HL-60 (cell line): ENCODE results near the gene ANKH.
"Not testable (repeated sequence)": the region's sequence is repeated elsewhere in the genome, so short reads cannot be mapped to it uniquely, and the experiment has no call there.

Source experiments
- DNase-seq, 2 experiments: peaks; one replicate each; pipeline ENCODE4 v3.0.0-alpha.2; 2010 to 2020; ENCODE audit warnings: low read depth in 1 of 2, low spot score in 1 of 2
- H3K27ac ChIP-seq: fragments of 250-450 bp; sonication (Bioruptor Pico); replicated peaks from 2 replicates; pipeline ENCODE4 v1.5.1; 2020; ENCODE audit warnings: mild to moderate bottlenecking, moderate library complexity
- H3K27me3 ChIP-seq: fragments of 250-450 bp; sonication (Bioruptor Pico); 2 replicates; pipeline ENCODE4 v1.5.1; 2021; ENCODE audit warnings: mild to moderate bottlenecking, moderate library complexity; ENCODE audit not compliant: insufficient read depth, poor library complexity, severe bottlenecking
- H3K4me3 ChIP-seq: replicated peaks from 2 replicates; pipeline ENCODE4 v1.5.1; 2011; ENCODE audit warnings: mild to moderate bottlenecking, control low read depth, low read length; ENCODE audit not compliant: insufficient read depth
- GABPA ChIP-seq: IDR thresholded peaks from 2 replicates; pipeline ENCODE4 v1.6.1; 2012; ENCODE audit warnings: low read depth
- POLR2AphosphoS5 ChIP-seq: IDR thresholded peaks from 2 replicates; pipeline ENCODE4 v1.6.1; 2012; ENCODE audit warnings: low read depth
- SPI1 ChIP-seq: IDR thresholded peaks from 2 replicates; pipeline ENCODE4 v1.6.1; 2012; ENCODE audit warnings: low read depth, mild to moderate bottlenecking, borderline replicate concordance
- TF ChIP-seq, protein P1 (sequence below): IDR thresholded peaks from one replicate; pipeline ENCODE4 v1.5.1; 2011; ENCODE audit warnings: low read length, control low read depth, inconsistent platforms; ENCODE audit not compliant: insufficient read depth
- TF ChIP-seq, protein P2 (sequence below): IDR thresholded peaks from 2 replicates; pipeline ENCODE4 v1.6.1; 2012; ENCODE audit warnings: low read depth; ENCODE audit not compliant: insufficient replicate concordance

ANKH gene

DNA sequence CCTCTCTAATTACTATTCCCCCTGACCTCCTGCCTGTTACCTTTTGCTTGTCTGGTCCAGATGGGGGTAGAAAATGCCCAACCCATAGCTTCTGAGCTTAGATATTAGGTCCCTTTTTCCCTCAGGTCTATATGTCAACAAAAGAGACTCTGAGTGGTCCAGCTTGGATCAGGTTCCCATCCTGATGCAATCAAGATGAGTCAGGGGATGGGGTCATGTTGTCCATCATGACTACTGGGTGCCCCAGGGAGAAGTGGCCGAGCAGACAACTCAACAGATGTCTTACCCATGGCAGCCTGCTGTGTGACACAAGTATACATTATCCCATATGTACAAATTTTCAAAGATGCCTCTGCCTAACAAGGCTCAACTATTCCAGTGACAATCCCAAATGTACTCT lies 9.1 kb upstream of the ANKH start:
- DNase-seq, result no peak
- TF ChIP-seq, protein P1, sequence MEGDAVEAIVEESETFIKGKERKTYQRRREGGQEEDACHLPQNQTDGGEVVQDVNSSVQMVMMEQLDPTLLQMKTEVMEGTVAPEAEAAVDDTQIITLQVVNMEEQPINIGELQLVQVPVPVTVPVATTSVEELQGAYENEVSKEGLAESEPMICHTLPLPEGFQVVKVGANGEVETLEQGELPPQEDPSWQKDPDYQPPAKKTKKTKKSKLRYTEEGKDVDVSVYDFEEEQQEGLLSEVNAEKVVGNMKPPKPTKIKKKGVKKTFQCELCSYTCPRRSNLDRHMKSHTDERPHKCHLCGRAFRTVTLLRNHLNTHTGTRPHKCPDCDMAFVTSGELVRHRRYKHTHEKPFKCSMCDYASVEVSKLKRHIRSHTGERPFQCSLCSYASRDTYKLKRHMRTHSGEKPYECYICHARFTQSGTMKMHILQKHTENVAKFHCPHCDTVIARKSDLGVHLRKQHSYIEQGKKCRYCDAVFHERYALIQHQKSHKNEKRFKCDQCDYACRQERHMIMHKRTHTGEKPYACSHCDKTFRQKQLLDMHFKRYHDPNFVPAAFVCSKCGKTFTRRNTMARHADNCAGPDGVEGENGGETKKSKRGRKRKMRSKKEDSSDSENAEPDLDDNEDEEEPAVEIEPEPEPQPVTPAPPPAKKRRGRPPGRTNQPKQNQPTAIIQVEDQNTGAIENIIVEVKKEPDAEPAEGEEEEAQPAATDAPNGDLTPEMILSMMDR, result no peak
- TF ChIP-seq, protein P2, sequence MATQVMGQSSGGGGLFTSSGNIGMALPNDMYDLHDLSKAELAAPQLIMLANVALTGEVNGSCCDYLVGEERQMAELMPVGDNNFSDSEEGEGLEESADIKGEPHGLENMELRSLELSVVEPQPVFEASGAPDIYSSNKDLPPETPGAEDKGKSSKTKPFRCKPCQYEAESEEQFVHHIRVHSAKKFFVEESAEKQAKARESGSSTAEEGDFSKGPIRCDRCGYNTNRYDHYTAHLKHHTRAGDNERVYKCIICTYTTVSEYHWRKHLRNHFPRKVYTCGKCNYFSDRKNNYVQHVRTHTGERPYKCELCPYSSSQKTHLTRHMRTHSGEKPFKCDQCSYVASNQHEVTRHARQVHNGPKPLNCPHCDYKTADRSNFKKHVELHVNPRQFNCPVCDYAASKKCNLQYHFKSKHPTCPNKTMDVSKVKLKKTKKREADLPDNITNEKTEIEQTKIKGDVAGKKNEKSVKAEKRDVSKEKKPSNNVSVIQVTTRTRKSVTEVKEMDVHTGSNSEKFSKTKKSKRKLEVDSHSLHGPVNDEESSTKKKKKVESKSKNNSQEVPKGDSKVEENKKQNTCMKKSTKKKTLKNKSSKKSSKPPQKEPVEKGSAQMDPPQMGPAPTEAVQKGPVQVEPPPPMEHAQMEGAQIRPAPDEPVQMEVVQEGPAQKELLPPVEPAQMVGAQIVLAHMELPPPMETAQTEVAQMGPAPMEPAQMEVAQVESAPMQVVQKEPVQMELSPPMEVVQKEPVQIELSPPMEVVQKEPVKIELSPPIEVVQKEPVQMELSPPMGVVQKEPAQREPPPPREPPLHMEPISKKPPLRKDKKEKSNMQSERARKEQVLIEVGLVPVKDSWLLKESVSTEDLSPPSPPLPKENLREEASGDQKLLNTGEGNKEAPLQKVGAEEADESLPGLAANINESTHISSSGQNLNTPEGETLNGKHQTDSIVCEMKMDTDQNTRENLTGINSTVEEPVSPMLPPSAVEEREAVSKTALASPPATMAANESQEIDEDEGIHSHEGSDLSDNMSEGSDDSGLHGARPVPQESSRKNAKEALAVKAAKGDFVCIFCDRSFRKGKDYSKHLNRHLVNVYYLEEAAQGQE, result no peak
- no peak for TF ChIP-seq SPI1
- TF ChIP-seq POLR2AphosphoS5, result no peak
- TF ChIP-seq GABPA, result no peak
- Histone ChIP-seq H3K4me3 (no peak overlapping the region), H3K27ac (no peak overlapping the region), H3K27me3 (peaks cover 7% of the 10 kb centered on the region)

DNA sequence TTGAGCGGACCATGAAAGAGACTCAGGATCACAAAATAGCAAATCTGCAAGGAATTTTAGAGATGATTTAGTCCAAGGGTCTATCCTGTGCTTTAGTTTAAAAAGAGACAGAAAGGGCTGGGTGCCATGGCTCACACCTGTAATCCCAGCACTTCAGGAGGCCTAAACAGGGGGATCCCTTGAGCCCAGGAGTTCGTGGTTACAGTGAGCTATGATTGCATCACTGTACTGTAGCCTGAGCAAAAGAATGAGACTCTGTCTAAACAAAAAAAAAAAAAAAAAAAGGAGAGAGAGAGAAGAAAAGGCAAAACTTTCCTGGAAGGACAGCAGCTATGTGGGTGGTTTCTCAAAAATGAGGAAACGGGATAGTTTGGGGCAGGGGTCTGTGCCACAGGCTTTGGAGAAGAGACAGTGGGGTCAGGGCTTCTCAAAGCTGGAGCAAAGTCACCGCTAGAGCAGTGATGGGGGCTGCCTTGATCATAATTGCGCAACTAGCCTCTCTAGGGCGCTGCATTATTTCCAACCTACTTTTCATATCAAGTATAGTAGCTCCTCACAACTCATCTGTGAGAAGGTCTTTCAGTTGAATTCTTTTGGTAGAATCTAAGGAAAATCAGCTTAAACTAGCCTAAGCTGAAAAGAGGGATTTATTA lies 8.5 kb upstream of the ANKH start:
- Histone ChIP-seq H3K27ac (no peak overlapping the region), H3K4me3 (no peak overlapping the region), H3K27me3 (peaks cover 7% of the 10 kb centered on the region)
- DNase-seq, result no peak
- TF ChIP-seq, protein P2, result no peak
- TF ChIP-seq GABPA (no peak), POLR2AphosphoS5 (no peak), SPI1 (no peak)
- TF ChIP-seq, protein P1, result no peak

DNA sequence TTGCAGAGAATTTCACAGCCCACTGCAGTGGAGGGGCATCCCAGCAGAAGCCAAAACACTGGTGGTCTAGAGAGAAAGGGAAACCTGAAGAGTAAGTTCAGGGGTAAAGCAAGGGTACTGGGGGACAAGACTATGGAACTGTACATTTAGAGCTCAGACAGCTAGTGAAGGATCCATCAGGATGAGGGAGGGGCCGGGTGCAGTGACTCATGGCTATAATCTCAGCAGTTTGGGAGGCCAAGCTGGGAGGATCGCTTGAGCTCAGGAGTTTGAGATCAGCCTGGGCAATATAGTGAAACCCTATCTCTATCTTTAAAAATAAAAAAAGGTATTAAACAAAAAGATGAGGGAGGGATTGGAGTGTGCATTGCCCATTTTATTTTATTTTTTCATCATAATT lies 7.8 kb upstream of the ANKH start:
- no peak for TF ChIP-seq POLR2AphosphoS5
- no peak overlapping the region for H3K4me3 ChIP-seq
- DNase-seq, result no peak
- no peak overlapping the region for H3K27ac ChIP-seq
- H3K27me3 ChIP-seq, result peaks cover 7% of the 10 kb centered on the region

DNA sequence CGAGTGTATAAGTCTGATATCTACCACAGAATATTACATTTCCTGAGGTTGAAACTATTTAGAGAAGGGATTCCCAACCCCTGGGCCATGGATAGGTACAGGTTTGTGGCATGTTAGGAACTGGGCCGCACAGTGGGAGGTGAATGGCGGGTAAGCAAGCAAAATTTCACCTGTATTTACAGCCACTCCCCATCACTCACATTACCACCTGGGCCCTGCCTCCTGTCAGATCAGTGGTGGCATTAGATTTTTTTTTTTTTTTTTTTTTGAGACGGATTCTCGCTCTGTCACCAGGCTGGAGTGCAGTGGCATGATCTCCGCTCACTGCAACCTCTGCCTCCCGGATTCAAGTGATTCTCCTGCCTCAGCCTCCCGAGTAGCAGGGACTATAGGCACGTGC lies 6.6 kb upstream of the ANKH start:
- H3K27ac ChIP-seq, H3K4me3 ChIP-seq, DNase-seq, H3K27me3 ChIP-seq: not testable (repeated sequence)

DNA sequence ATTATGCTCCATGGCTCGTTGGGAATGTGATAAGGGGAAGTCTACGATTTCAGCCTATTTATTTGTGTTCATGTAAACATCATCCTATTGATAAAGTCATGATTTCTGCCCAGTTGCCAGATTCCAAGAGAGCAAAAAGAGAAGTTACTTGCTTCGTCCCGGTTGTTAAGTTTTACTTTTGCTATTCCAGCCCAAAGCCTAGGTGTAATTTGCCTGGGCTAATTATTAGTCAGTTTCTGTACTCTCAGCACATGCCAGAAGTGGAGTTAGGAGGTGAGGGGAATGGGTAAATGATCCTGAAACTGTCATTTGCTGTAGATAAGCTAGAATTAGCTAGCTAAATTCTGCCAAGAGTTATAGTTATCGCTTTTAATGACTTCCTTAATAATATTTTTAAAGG lies 4.5 kb upstream of the ANKH start:
- no peak overlapping the region for H3K4me3 ChIP-seq
- no peak overlapping the region for H3K27ac ChIP-seq
- DNase-seq, result no peak
- peaks cover 21% of the 10 kb centered on the region for H3K27me3 ChIP-seq
- no peak for TF ChIP-seq SPI1
